ENCODE results near the gene PNPO.

- no peak for TF ChIP-seq SUZ12 (IDR thresholded peaks at IDR 0.05; ENCODE audit: low read length)
- TF ChIP-seq JUN (IDR thresholded peaks at IDR 0.05; ENCODE audit: low read depth, low read length): no peak
- no peak for TF ChIP-seq HDAC6 (IDR thresholded peaks at IDR 0.05; ENCODE audit: low read depth, low read length)
- TF ChIP-seq EP300 (IDR thresholded peaks at IDR 0.05; ENCODE audit: borderline replicate concordance in 1 of 2, low read depth in 2 of 2, low read length in 2 of 2): no peak
- TF ChIP-seq, protein P1, sequence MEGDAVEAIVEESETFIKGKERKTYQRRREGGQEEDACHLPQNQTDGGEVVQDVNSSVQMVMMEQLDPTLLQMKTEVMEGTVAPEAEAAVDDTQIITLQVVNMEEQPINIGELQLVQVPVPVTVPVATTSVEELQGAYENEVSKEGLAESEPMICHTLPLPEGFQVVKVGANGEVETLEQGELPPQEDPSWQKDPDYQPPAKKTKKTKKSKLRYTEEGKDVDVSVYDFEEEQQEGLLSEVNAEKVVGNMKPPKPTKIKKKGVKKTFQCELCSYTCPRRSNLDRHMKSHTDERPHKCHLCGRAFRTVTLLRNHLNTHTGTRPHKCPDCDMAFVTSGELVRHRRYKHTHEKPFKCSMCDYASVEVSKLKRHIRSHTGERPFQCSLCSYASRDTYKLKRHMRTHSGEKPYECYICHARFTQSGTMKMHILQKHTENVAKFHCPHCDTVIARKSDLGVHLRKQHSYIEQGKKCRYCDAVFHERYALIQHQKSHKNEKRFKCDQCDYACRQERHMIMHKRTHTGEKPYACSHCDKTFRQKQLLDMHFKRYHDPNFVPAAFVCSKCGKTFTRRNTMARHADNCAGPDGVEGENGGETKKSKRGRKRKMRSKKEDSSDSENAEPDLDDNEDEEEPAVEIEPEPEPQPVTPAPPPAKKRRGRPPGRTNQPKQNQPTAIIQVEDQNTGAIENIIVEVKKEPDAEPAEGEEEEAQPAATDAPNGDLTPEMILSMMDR (IDR thresholded peaks at IDR 0.05; ENCODE audit: control extremely low read depth in 1 of 3, insufficient read depth in 1 of 3, low read depth in 1 of 3, low read length in 3 of 3): no peak
- TF ChIP-seq EZH2 (IDR thresholded peaks at IDR 0.05; ENCODE audit: low read depth, low read length, severe bottlenecking): no peak
- no peak for TF ChIP-seq ZNF274 (IDR thresholded peaks at IDR 0.05; ENCODE audit: borderline replicate concordance, extremely low read depth, low read length)
- no peak for TF ChIP-seq TAF1 (IDR thresholded peaks at IDR 0.05; ENCODE audit: low read depth, low read length)
- no peak for TF ChIP-seq POLR2AphosphoS5 (IDR thresholded peaks at IDR 0.05; ENCODE audit: low read depth, low read length)
- no peak for TF ChIP-seq RAD21 (IDR thresholded peaks at IDR 0.05 in 1 of 2, conservative IDR thresholded peaks at IDR 0.05 in 1 of 2; ENCODE audit: low read depth in 2 of 2, low read length in 2 of 2)
Measured at GRCh38 chr17:47931848-47932247, 9.5 kb upstream of the PNPO start.

Measured in H1 (cell line).